Smooth muscle cell (in vitro differentiated cells): Measurements from ENCODE around the gene NECTIN4. TPM values are rescaled to one million over a fixed set of nuclear protein-coding genes. Genes with fewer than 3 reads are reported as not detected.

Source experiments
- DNase-seq: peaks from one replicate; lab custom pipeline; 2025; ENCODE audit not compliant: unreplicated experiment; lab: John Stamatoyannopoulos, UW
- H2AFZ ChIP-seq: fragments of 200-600 bp; sonication (generic); 2 replicates; pipeline ENCODE4 v1.6.0; 2016; ENCODE audit warnings: antibody characterized with exemption, low read depth, mild to moderate bottlenecking
- H3F3A ChIP-seq: fragments of 200-600 bp; sonication (generic); 2 replicates; pipeline ENCODE4 v1.6.0; 2017; ENCODE audit warnings: antibody characterized with exemption, low read depth
- H3K27ac ChIP-seq: fragments of 200-600 bp; sonication (generic); 2 replicates; pipeline ENCODE4 v1.5.1; 2016; ENCODE audit warnings: low read depth, mild to moderate bottlenecking
- H3K27me3 ChIP-seq: fragments of 200-600 bp; sonication (generic); 2 replicates; pipeline ENCODE4 v1.6.1; 2016; ENCODE audit warnings: low read depth, mild to moderate bottlenecking
- H3K36me3 ChIP-seq: fragments of 200-600 bp; sonication (generic); 2 replicates; pipeline ENCODE4 v1.5.1; 2016; ENCODE audit warnings: low read depth
- H3K4me1 ChIP-seq: fragments of 200-600 bp; sonication (generic); 2 replicates; pipeline ENCODE4 v1.5.1; 2016; ENCODE audit warnings: low read depth
- H3K4me2 ChIP-seq: fragments of 200-600 bp; sonication (generic); 2 replicates; pipeline ENCODE4 v1.6.0; 2016; ENCODE audit warnings: mild to moderate bottlenecking
- H3K4me3 ChIP-seq: fragments of 200-600 bp; sonication (generic); 2 replicates; pipeline ENCODE4 v1.5.1; 2016; ENCODE audit warnings: mild to moderate bottlenecking
- H3K79me2 ChIP-seq: fragments of 200-600 bp; sonication (generic); 2 replicates; pipeline ENCODE4 v1.6.0; 2016; ENCODE audit warnings: low read depth, mild to moderate bottlenecking
- H3K9ac ChIP-seq: fragments of 200-600 bp; sonication (generic); 2 replicates; pipeline ENCODE4 v1.6.0; 2016; ENCODE audit warnings: low read depth
- H3K9me3 ChIP-seq: fragments of 200-600 bp; sonication (generic); replicated peaks from 2 replicates; pipeline ENCODE4 v1.5.1; 2016; ENCODE audit warnings: low read depth
- H4K20me1 ChIP-seq: fragments of 200-600 bp; sonication (generic); 2 replicates; pipeline ENCODE4 v1.6.0; 2016; ENCODE audit warnings: low read depth
- CTCF ChIP-seq: fragments of 200-600 bp; sonication (generic); IDR thresholded peaks from 2 replicates; pipeline ENCODE4 v1.5.1; 2017; ENCODE audit warnings: borderline replicate concordance, mild to moderate bottlenecking, antibody characterized with exemption; ENCODE audit not compliant: insufficient read depth, poor library complexity, severe bottlenecking
- WGBS: methylation state at CpG from one replicate; pipeline ENCODE4 v1.1.7; 2016; ENCODE audit warnings: low lambda C conversion rate; 5-methylcytosine and 5-hydroxymethylcytosine counted together
- polyA plus RNA-seq: library from polyadenylated mRNA; unstranded; fragments of >200 nt; fragmentation: Nextera tagmentation; extraction: Ambion mirVana; gene quantifications from 2 replicates; pipeline ENCODE4 v1.2.1, GENCODE V29; 2016
- total RNA-seq: library from RNA; depleted of rRNA; stranded (reverse); fragments of >200 nt; gene quantifications from 2 replicates; pipeline ENCODE4 v1.2.3, GENCODE V29; 2014

NECTIN4 gene
- total and polyA plus RNA-seq, 2 experiments from 2014 or later: 12.7 to 18.2 TPM

DNA sequence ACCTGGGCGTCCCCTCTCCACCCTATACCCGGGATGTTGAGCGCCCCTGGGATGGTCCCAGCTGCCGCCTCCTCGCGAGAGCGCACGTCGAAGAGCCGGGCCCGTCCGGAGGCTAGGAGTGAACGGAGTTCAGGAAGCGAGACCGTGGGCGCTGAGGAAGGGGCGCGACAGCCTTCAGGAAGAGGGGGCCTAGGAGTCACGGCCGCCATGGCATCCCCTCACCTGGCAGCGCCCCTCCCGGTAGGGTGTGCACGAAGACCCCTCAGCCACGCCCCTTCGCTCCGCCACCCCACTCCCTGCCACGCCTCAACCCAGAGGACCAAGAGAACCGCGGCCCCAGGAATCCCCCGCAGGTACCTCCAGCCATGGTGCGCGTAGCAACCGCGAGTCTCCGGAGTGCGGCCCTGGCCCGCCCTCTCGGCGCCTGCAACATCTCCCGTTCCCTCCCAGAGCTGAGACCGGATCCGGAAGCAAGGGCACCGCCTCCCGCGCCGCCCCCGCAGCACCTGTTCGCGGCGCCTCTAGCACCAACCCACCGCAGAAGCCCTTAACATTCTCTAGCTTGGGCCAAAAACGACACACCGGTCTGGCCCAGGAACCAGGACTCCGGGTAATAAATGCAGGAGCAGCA lies 50.7 kb downstream of the NECTIN4 start, which contains the start of gene TSTD1:
Gene TSTD1, minus strand, starts transcription at position 442 of the 631 bp plus-strand sequence. Its CDS starts 75 bp downstream, at position 367.
- Histone ChIP-seq H3K4me2 (peak within 1 kb of the TSS; percentile 88), H3F3A (no peaks in the 10 kb centered on the region), H3K36me3 (no peaks in the 10 kb centered on the region), H2AFZ (peak within 1 kb of the TSS; percentile 62), H3K4me1 (peaks cover 11% of the 10 kb centered on the region), H3K9me3 (no peaks in the 10 kb centered on the region), H3K27me3 (no peaks in the 10 kb centered on the region), H3K27ac (no peak within 1 kb of the TSS), H4K20me1 (no peaks in the 10 kb centered on the region), H3K9ac (no peak within 1 kb of the TSS), H3K79me2 (peaks cover under 1% of the 10 kb centered on the region), H3K4me3 (peak within 1 kb of the TSS; percentile 63)
- DNase-seq: no peak
- TF ChIP-seq CTCF: no peak
- 9% methylated on average over 45 of the region's 54 CpGs for WGBS

GRCh38 chr1:161037661-161038522 lies 51.5 kb downstream of the NECTIN4 start:
- TF ChIP-seq CTCF: no peak
- Histone ChIP-seq H3F3A (no peaks in the 10 kb centered on the region), H3K4me3 (peak overlapping the region; percentile 63), H3K27ac (no peak overlapping the region), H3K4me1 (peaks cover 11% of the 10 kb centered on the region), H3K4me2 (peak overlapping the region; percentile 88), H3K9me3 (no peaks in the 10 kb centered on the region), H3K27me3 (no peaks in the 10 kb centered on the region), H2AFZ (peak overlapping the region; percentile 62), H3K36me3 (no peaks in the 10 kb centered on the region), H3K79me2 (no peaks in the 10 kb centered on the region), H3K9ac (no peak overlapping the region), H4K20me1 (no peaks in the 10 kb centered on the region)
- DNase-seq: no peak
- 52% methylated on average over 21 of the region's 21 CpGs for WGBS

DNA sequence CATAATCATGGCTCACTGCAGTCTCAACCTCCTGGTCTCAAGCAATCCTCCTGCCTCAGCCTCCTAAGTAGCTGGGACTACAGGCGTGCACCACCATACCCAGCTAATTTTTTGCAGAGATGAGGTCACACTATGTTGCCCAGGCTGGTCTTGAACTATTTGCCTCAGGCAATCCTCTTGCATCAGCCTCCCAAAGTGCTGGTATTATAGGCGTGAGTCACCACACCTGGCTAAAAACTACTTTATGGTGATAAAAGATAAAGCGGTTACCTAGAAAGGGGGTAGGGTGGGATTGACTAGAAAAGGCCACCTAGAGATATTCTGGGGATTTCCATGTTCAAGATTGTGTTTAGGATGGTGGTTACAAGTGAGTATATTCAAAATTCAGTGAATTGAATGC lies 55.6 kb downstream of the NECTIN4 start:
- H3K27ac ChIP-seq: no peak overlapping the region
- no peaks in the 10 kb centered on the region for H3K27me3 ChIP-seq
- no peaks in the 10 kb centered on the region for H3K36me3 ChIP-seq
- no peaks in the 10 kb centered on the region for H4K20me1 ChIP-seq
- H3K4me3 ChIP-seq: no peak overlapping the region
- no peaks in the 10 kb centered on the region for H3F3A ChIP-seq
- H3K9me3 ChIP-seq: no peaks in the 10 kb centered on the region
- no peak overlapping the region for H3K9ac ChIP-seq
- H3K4me2 ChIP-seq: no peak overlapping the region
- WGBS: 76% methylated on average over 3 of the region's 3 CpGs
- no peak for TF ChIP-seq CTCF
- H3K4me1 ChIP-seq: peaks cover 11% of the 10 kb centered on the region
- H3K79me2 ChIP-seq: no peaks in the 10 kb centered on the region
- DNase-seq: no peak
- no peak overlapping the region for H2AFZ ChIP-seq
